Effector CD8-positive, alpha-beta T cell (primary cell): ENCODE results near the gene GAREM2.

Experiments
- DNase-seq: peaks from one replicate; lab custom pipeline; 2025; lab: John Stamatoyannopoulos, UW

GAREM2 gene

GRCh38 chr2:26169681-26170414 is 3.0 kb upstream of the GAREM2 start:
- no peak for DNase-seq

GRCh38 chr2:26170795-26171194 is 2.1 kb upstream of the GAREM2 start:
- no peak for DNase-seq

- DNase-seq: no peak
These were observed 558 bp upstream of the GAREM2 start for GRCh38 chr2:26172189-26172870.

DNA sequence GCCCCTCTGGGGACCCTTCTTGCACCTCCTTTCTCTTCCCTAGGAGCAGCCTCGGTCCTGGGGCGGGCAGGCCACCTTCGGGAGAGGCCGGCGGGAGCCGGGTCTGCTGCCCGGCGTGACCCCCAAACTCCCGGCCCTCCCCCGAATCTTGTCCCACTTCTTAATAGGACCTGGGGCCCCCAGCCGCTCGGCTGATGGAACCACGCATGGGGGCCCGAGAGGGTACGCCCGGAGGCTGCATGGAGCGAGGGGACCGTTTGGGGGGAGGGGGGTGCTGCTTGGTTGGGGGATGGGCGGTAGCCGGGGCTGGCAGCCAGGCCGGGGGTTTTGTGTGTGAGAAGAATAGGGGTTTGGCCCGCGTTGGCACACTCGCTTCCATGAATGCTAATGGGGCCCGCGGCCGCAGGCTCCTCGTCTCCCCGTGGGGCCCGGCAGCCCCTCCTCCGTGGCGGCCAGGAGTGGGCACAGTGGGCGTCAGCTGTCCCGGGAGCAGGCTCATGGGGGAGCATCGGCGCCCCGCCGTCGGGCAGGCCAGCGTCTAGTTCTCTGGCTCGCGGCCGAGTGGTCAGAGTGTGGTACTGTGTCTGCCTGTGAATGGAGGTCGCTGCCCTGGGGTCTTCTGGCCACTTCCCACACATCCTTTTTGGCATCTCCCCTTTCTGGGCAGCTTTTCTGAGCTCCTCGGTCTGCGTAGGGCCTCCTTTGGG is 1.0 kb downstream of the GAREM2 start:
- no peak for DNase-seq

DNA sequence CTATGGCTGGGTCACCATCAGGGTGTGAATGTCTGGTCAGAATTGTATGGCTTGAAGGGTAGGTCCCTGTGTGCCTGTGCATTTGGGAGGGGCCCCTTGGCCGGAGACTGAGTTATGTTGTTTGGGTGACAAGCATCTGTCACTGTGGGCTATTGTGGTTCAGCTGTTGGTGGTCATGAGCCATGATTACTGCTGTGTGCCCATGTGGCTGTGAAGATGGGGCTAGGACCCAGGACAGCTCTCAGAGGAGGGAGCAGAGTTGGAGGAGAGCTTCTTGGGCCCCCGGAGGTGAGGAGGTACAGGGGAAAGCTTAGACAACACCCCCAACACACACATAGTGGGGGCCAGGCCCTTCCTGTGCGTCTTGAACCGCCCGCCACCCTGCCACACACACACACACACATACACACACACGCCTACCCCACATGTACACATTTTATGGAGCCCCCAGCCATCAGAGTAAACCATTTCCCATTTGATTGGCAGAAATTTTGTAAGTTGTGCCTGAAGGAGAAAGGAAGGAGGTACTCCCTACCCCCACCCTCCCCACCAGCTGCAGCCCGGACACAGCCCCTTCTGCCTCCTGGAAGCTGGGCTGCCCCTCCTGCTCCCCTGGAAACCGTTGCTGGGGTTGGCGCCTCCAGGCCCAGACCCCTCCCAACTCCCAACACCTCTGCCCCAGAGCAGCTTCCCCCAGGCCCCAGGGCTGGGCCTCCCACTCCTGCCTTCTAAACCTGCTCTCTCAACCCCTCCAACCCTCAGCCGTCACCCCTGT is 2.0 kb downstream of the GAREM2 start:
- DNase-seq: no peak

GRCh38 chr2:26175466-26176278 is 2.8 kb downstream of the GAREM2 start:
- DNase-seq: no peak

- no peak for DNase-seq
These were observed 3.4 kb downstream of the GAREM2 start for GRCh38 chr2:26176279-26176615.

GRCh38 chr2:26177122-26177521 is 4.2 kb downstream of the GAREM2 start:
- no peak for DNase-seq

DNA sequence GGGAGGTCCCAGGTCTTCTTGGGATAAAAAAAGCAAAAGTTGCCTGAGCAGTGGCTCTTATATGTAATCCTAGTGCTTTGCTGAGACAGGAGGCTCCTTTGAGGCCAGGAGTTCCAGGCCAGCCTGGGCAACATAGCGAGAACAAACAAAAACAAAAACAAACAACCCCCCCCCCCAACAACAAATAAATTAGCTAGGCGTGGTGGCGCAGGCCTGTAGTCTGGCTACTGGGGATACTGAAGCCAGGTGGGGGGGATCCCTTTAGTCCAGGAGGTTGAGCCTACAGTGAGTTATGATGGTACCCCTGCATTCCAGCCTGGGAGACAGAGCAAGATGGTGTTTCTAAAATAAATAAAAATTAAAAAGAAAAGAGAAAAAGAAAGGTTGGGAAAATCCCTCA is 5.4 kb downstream of the GAREM2 start:
- DNase-seq: no peak

DNA sequence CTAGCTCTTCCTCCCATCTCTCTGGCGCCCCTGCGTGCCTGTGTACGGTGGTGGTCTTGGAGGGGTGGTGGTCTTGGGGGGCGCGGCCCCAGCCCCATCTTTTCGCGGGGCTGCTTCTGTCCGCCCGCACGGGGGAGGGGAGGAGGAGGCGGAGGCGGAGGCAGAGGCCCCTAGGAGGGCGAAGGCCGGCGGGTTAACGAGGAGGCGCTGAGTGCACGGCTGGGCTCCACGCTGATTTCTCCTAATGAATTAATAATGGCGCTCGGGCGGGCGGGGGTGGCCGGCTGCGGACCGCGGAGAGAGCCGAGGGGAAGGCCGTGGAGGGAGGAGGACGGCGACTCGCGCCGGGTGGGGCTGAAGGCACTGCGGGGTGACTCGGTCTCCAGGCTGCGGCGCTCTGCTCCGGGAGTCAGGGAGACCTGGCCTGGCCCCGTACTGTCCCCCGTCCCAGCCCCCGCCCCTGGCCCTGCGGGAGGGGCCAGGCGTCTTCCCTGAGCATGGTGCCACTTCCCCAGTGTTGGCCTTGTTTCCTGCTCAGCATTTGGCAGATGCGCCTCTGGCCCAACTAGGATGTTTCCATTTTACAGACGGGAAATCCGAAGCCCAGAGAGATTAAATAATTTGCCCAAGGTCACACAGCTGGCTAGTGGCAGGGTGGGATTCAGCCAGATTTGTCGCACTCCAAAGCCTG is 6.0 kb downstream of the GAREM2 start:
- DNase-seq: no peak

- no peak for DNase-seq
These were observed 6.6 kb downstream of the GAREM2 start for GRCh38 chr2:26179446-26179913.

GRCh38 chr2:26182441-26182840 is 9.6 kb downstream of the GAREM2 start:
- DNase-seq: no peak

- DNase-seq: no peak
These were observed 10.2 kb downstream of the GAREM2 start for GRCh38 chr2:26182887-26183630.

DNA sequence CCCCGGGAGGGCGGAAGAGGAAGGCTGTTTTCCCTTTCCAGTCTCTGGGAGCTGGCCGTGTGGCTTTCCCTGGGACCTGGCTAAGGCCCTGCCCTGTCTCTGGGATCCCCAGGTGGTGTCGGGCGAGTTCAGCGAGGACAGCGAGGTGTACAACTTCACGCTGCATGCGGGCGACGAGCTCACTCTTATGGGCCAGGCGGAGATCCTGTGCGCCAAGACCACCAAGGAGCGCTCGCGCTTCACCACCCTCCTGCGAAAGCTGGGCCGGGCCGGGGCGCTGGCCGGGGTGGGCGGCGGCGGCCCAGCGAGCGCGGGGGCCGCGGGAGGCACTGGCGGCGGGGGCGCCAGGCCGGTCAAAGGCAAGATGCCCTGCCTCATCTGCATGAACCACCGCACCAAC is 11.2 kb downstream of the GAREM2 start:
- no peak for DNase-seq

- peak; percentile 63 for DNase-seq
These were observed 11.8 kb downstream of the GAREM2 start for GRCh38 chr2:26184555-26185303.

GRCh38 chr2:26185304-26185928 is 12.5 kb downstream of the GAREM2 start:
- no peak for DNase-seq

GRCh38 chr2:26185954-26186770 is 13.3 kb downstream of the GAREM2 start:
- DNase-seq: no peak

- no peak for DNase-seq
These were observed 14.2 kb downstream of the GAREM2 start for GRCh38 chr2:26187114-26187513.
